Measurements from ENCODE around the gene ARRB2. TPM values are rescaled to one million over a fixed set of nuclear protein-coding genes. Genes with fewer than 3 reads are reported as not detected.
"Not testable (repeated sequence)": the region's sequence is repeated elsewhere in the genome, so short reads cannot be mapped to it uniquely, and the experiment has no call there.

The ARRB2 gene
- total and polyA plus RNA-seq, 2 of the 13 experiments (the other 11 are each of a cell fraction or from before 2014, with no cell fraction given), result 21.5 to 49.2 TPM

- in situ Hi-C loops (cut with HindIII; ENCODE audit: extremely low pct_ligation_motif_present, low pct_unique_long_range_greater_than_20kb) (no loop called here), intact Hi-C loops (cut with micrococcal nuclease; ENCODE audit: unreplicated experiment) (loop anchor here (10.0 kb wide), 1 partner anchor 252 kb away; the partner anchor contains the start of gene SPAG7)
- peaks cover 8 to 16% of the 10 kb centered on the region in 2 experiments; a peak in 4 of 5 replicates for H3K36me3 ChIP-seq (replicated peaks in 1 of 2; ENCODE audit: control insufficient read depth in 1 of 2, insufficient read depth in 2 of 2, low read length in 2 of 2)
- ChIA-PET CTCF (ENCODE audit: low intra/inter-chr PET ratio, low total read pairs) (no interaction called here), POLR2A (interaction anchor here (2.4 to 5.9 kb wide), 3 partner anchors 8 to 62 kb away, joined by 24 to 83 read pairs (median 64); partner anchors contain the start of genes MED11 and TM4SF5)
- H2AFZ ChIP-seq (ENCODE audit: low read length), result no peak overlapping the region
- DNase-seq (ENCODE audit: low spot score) (no peak), FAIRE-seq (no peak), ATAC-seq (no peak)
- H3K79me2 ChIP-seq (ENCODE audit: insufficient read depth, low read length), result peaks cover 19% of the 10 kb centered on the region
- TF ChIP-seq ZNF543 (CRISPR knock-in tag; IDR thresholded peaks at IDR 0.05) (no peak), ZNF256 (CRISPR knock-in tag; conservative IDR thresholded peaks at IDR 0.05) (no peak), U2AF1 (optimal IDR thresholded peaks at IDR 0.05; ENCODE audit: low read depth, low read length) (no peak), TAF1 (CRISPR knock-in tag; IDR thresholded peaks at IDR 0.05) (no peak), ZFP37 (CRISPR knock-in tag; IDR thresholded peaks at IDR 0.05; ENCODE audit: borderline replicate concordance) (no peak), ZNF280B (CRISPR knock-in tag; IDR thresholded peaks at IDR 0.05; ENCODE audit: borderline replicate concordance) (no peak)
- BruUV-seq (replicated peaks), result no TSS peak
- H3K9me3 ChIP-seq (ENCODE audit: low read length), result no peaks in the 10 kb centered on the region
- H3K4me3 ChIP-seq (replicated peaks in 1 of 3; ENCODE audit: insufficient read depth in 1 of 3, low read depth in 2 of 3, low read length in 3 of 3), result no peak overlapping the region; a peak in 1 of 6 replicates
- H3K27me3 ChIP-seq (ENCODE audit: control insufficient read depth in 1 of 2, insufficient read depth in 2 of 2, low read length in 2 of 2), result no peaks in the 10 kb centered on the region
- H3K9ac ChIP-seq (ENCODE audit: insufficient read depth, low read depth, low read length), result no peak overlapping the region
- no peaks in the 10 kb centered on the region; the same call in 1 of the 2 replicates for H4K20me1 ChIP-seq (ENCODE audit: insufficient read depth, low read length)
- WGBS (ENCODE audit: low lambda C conversion rate), result 83% methylated on average over 3 of the region's 3 CpGs
- peak overlapping the region; percentile 90 for H3K4me2 ChIP-seq (ENCODE audit: low read depth, low read length)
- peaks cover 39% of the 10 kb centered on the region for H3K4me1 ChIP-seq (ENCODE audit: insufficient read depth, low read length)
- H3K27ac ChIP-seq (ENCODE audit: extremely low read length, insufficient read depth, low read length), result no peak overlapping the region
These were observed 2.1 kb downstream of the ARRB2 start for GRCh38 chr17:4712526-4712925.

GRCh38 chr17:4714340-4715062 is 4.1 kb downstream of the ARRB2 start:
- H3K4me3 ChIP-seq (replicated peaks in 1 of 3; ENCODE audit: insufficient read depth in 1 of 3, low read depth in 2 of 3, low read length in 3 of 3); H2AFZ ChIP-seq (ENCODE audit: low read length); H3K9me3 ChIP-seq (ENCODE audit: low read length); H3K9ac ChIP-seq (ENCODE audit: insufficient read depth, low read depth, low read length); ATAC-seq; H3K27me3 ChIP-seq (ENCODE audit: control insufficient read depth in 1 of 2, insufficient read depth in 2 of 2, low read length in 2 of 2); BruUV-seq (replicated peaks); H4K20me1 ChIP-seq (ENCODE audit: insufficient read depth, low read length); H3K27ac ChIP-seq (ENCODE audit: extremely low read length, insufficient read depth, low read length); H3K4me2 ChIP-seq (ENCODE audit: low read depth, low read length); DNase-seq (ENCODE audit: low spot score); in situ Hi-C loops (cut with HindIII; ENCODE audit: extremely low pct_ligation_motif_present, low pct_unique_long_range_greater_than_20kb); CTCF ChIA-PET (ENCODE audit: low intra/inter-chr PET ratio, low total read pairs): not testable (repeated sequence)
- peak; percentile 37 for FAIRE-seq
- peaks cover 11 to 32% of the 10 kb centered on the region in 2 experiments; a peak in 4 of 5 replicates for H3K36me3 ChIP-seq (replicated peaks in 1 of 2; ENCODE audit: control insufficient read depth in 1 of 2, insufficient read depth in 2 of 2, low read length in 2 of 2)
- intact Hi-C loops (cut with micrococcal nuclease; ENCODE audit: unreplicated experiment), result loop anchor here (10.0 kb wide), 1 partner anchor 250 kb away; the partner anchor contains the start of gene SPAG7
- H3K79me2 ChIP-seq (ENCODE audit: insufficient read depth, low read length), result peaks cover 19% of the 10 kb centered on the region
- POLR2A ChIA-PET, result interaction anchor here (1.2 kb wide), 1 partner anchor 16 kb away, joined by 3 read pairs; no protein-coding TSS in a partner anchor
- WGBS (ENCODE audit: low lambda C conversion rate), result 95% methylated on average over 8 of the region's 15 CpGs
- H3K4me1 ChIP-seq (ENCODE audit: insufficient read depth, low read length), result peaks cover 40% of the 10 kb centered on the region

Data from HepG2 (cell line).